ENCODE data around the gene YEATS2.

Gene YEATS2

GRCh38 chr3:183837894-183838293, 140.3 kb downstream of the YEATS2 start:
- DNase-seq (ENCODE audit: extremely low spot score): no peak
- ChIA-PET CTCF (no interaction called here), POLR2A (no interaction called here)
- TF ChIP-seq LEF1 (IDR thresholded peaks at IDR 0.05; ENCODE audit: borderline replicate concordance) (no peak), L3MBTL2 (conservative IDR thresholded peaks at IDR 0.05) (no peak), CTBP1 (IDR thresholded peaks at IDR 0.05; ENCODE audit: borderline replicate concordance) (no peak), NFRKB (IDR thresholded peaks at IDR 0.05) (no peak), BHLHE40 (IDR thresholded peaks at IDR 0.05; ENCODE audit: borderline replicate concordance) (no peak), HDGF (IDR thresholded peaks at IDR 0.05; ENCODE audit: borderline replicate concordance) (no peak), FOXK2 (IDR thresholded peaks at IDR 0.05) (no peak), ARNT (IDR thresholded peaks at IDR 0.05) (no peak), SUZ12 (IDR thresholded peaks at IDR 0.05) (no peak), FOXM1 (IDR thresholded peaks at IDR 0.05; ENCODE audit: borderline replicate concordance) (no peak), ELF4 (IDR thresholded peaks at IDR 0.05) (no peak), SP1 (IDR thresholded peaks at IDR 0.05) (no peak), FOXA1 (IDR thresholded peaks at IDR 0.05) (no peak), TARDBP (IDR thresholded peaks at IDR 0.05) (no peak), ZNF384 (IDR thresholded peaks at IDR 0.05) (no peak)
- TF ChIP-seq, protein P1, sequence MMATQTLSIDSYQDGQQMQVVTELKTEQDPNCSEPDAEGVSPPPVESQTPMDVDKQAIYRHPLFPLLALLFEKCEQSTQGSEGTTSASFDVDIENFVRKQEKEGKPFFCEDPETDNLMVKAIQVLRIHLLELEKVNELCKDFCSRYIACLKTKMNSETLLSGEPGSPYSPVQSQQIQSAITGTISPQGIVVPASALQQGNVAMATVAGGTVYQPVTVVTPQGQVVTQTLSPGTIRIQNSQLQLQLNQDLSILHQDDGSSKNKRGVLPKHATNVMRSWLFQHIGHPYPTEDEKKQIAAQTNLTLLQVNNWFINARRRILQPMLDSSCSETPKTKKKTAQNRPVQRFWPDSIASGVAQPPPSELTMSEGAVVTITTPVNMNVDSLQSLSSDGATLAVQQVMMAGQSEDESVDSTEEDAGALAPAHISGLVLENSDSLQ (IDR thresholded peaks at IDR 0.05): no peak

- DNase-seq (ENCODE audit: extremely low spot score): no peak
- TF ChIP-seq BHLHE40 (IDR thresholded peaks at IDR 0.05; ENCODE audit: borderline replicate concordance) (no peak), FOXK2 (IDR thresholded peaks at IDR 0.05) (no peak), ELF4 (IDR thresholded peaks at IDR 0.05) (no peak), LEF1 (IDR thresholded peaks at IDR 0.05; ENCODE audit: borderline replicate concordance) (no peak), CTBP1 (IDR thresholded peaks at IDR 0.05; ENCODE audit: borderline replicate concordance) (no peak), ARNT (IDR thresholded peaks at IDR 0.05) (no peak), ZNF384 (IDR thresholded peaks at IDR 0.05) (no peak), FOXM1 (IDR thresholded peaks at IDR 0.05; ENCODE audit: borderline replicate concordance) (no peak), HDGF (IDR thresholded peaks at IDR 0.05; ENCODE audit: borderline replicate concordance) (no peak), NFRKB (IDR thresholded peaks at IDR 0.05) (no peak), L3MBTL2 (conservative IDR thresholded peaks at IDR 0.05) (no peak), SP1 (IDR thresholded peaks at IDR 0.05) (no peak)
- POLR2A ChIA-PET: no interaction called here
Measured at GRCh38 chr3:183839751-183840150, 142.2 kb downstream of the YEATS2 start.

DNA sequence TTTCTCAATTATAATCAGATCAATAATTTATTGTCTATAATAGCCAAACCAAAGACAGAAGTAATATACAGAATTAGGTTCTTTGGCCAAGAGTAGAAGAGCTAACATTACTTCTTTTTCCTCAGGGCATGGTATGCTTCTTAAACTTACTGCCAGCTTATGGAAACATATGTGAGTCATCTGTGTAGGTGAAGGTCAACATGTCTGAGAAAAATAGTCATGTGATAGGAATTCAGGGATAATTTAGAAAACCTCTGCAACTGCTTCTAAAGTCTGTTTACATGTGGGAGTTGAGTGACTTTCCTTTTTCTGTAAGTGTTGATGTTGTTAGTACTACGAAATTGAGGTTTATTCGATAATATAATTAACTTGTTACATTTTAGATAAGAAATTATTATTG, 147.0 kb downstream of the YEATS2 start:
- TF ChIP-seq NFRKB (IDR thresholded peaks at IDR 0.05): no peak
- no peak for TF ChIP-seq ARNT (IDR thresholded peaks at IDR 0.05)
- no peak for TF ChIP-seq CTBP1 (IDR thresholded peaks at IDR 0.05; ENCODE audit: borderline replicate concordance)
- no peak for TF ChIP-seq L3MBTL2 (conservative IDR thresholded peaks at IDR 0.05)
- no peak for TF ChIP-seq FOXM1 (IDR thresholded peaks at IDR 0.05; ENCODE audit: borderline replicate concordance)
- TF ChIP-seq BHLHE40 (IDR thresholded peaks at IDR 0.05; ENCODE audit: borderline replicate concordance): no peak
- no peak for TF ChIP-seq FOXK2 (IDR thresholded peaks at IDR 0.05)
- TF ChIP-seq ZNF384 (IDR thresholded peaks at IDR 0.05): no peak
- TF ChIP-seq FOXA1 (IDR thresholded peaks at IDR 0.05): no peak
- no peak for TF ChIP-seq LEF1 (IDR thresholded peaks at IDR 0.05; ENCODE audit: borderline replicate concordance)
- TF ChIP-seq, protein P1 (IDR thresholded peaks at IDR 0.05): no peak
- no peak for TF ChIP-seq HDGF (IDR thresholded peaks at IDR 0.05; ENCODE audit: borderline replicate concordance)
- TF ChIP-seq SUZ12 (IDR thresholded peaks at IDR 0.05): no peak
- ChIA-PET POLR2A (no interaction called here), CTCF (no interaction called here)

More at GRCh38 chr3:183839751-183840150, 142.2 kb downstream of the YEATS2 start:
- CTCF ChIA-PET: no interaction called here

DNA sequence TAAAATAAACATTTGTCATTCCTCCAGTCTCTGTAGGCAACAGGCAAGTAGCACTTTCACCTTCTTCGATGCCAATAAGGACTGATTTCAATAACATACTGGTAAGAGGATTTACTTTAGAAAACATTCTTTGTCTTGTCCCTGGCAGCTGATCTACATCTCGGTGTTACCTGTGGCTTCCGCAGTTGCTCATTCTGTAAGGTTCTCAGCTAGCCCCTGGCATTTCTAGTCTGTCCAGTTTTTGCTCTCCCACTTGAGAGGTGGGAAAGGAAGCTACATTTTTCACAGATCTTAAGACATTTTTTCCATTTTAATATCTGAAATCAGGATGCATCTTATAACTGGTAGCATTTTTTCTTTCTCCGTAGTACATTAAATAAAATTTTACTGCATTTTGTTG, 147.5 kb downstream of the YEATS2 start:
- no peak for DNase-seq (ENCODE audit: extremely low spot score)
- TF ChIP-seq LEF1 (IDR thresholded peaks at IDR 0.05; ENCODE audit: borderline replicate concordance) (no peak), FOXM1 (IDR thresholded peaks at IDR 0.05; ENCODE audit: borderline replicate concordance) (no peak), SP1 (IDR thresholded peaks at IDR 0.05) (no peak), NFRKB (IDR thresholded peaks at IDR 0.05) (no peak), ELF4 (IDR thresholded peaks at IDR 0.05) (no peak), ARNT (IDR thresholded peaks at IDR 0.05) (no peak), FOXK2 (IDR thresholded peaks at IDR 0.05) (no peak), L3MBTL2 (conservative IDR thresholded peaks at IDR 0.05) (no peak), CTBP1 (IDR thresholded peaks at IDR 0.05; ENCODE audit: borderline replicate concordance) (no peak)
- CTCF ChIA-PET: no interaction called here
- POLR2A ChIA-PET: no interaction called here

More for the DNA sequence above, 147.0 kb downstream of the YEATS2 start:
- no peak for DNase-seq (ENCODE audit: extremely low spot score)

DNA sequence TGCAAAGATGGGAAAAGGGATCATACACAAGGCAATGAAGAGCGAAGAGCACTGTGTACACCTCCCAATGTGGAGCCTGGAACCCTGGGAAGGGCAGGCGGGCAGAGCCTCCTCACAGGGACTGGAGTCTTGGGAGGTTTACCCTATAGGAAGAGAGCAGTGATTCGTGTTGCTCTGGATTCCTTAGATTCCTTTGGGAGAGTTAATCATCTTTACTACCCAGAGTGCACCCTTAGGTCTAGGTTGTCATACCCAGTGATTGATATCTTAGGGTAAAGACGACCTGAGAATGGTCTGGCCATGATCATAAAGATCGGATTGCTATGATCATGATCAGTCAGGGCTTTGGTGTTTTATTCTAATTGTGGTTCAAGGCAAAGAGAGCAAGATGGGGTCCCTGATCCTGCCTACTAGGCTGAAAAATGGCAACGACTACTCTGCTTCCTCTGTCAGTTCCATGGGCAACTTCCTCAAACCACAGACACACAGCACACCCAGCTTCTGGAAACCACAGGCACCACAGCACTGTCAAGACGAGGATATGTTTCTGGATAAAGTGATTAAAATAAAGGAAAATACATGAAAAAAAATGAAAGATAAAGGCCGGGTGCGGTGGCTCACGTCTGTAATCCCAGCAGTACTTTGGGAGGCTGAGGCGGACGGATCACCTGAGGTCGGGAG, 148.2 kb downstream of the YEATS2 start:
- DNase-seq (ENCODE audit: extremely low spot score): no peak
- TF ChIP-seq TARDBP (IDR thresholded peaks at IDR 0.05) (no peak), BHLHE40 (IDR thresholded peaks at IDR 0.05; ENCODE audit: borderline replicate concordance) (no peak), SUZ12 (IDR thresholded peaks at IDR 0.05) (no peak), SP1 (IDR thresholded peaks at IDR 0.05) (no peak)
- TF ChIP-seq, protein P1 (IDR thresholded peaks at IDR 0.05): no peak
- CTCF ChIA-PET: no interaction called here
- POLR2A ChIA-PET: no interaction called here

DNA sequence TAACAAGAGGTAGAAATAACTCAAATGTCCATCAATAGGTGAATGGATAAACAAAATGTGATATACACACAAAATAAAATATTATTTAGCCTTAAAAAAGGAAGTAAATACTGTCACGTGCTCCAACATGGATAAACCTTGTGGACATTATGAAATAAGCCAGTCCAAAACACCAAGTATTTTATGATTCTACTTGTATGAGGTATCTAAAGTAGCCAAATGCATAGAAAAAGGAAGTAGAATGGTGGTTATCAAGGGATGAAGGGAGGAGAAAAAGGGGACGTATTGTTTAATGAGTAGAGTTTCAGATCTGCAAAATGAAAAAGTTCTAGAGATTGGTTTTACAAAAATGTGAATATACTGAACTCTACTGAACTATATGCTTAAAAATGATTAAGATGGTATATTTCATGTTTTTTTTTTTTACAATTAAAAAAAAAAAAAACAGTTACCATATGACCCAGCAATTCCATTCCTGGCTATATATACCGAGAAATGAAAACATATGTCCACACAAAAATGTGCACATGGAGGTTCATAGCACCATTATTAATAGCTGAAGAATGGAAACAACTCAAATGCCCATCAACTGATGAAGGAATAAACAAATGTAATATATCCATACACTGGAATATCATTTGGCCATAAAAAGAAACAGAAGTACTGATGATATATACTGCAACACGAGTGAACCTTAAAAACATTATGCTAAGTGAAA, 156.9 kb downstream of the YEATS2 start:
- TF ChIP-seq CTBP1 (IDR thresholded peaks at IDR 0.05; ENCODE audit: borderline replicate concordance) (no peak), L3MBTL2 (conservative IDR thresholded peaks at IDR 0.05) (no peak), ARNT (IDR thresholded peaks at IDR 0.05) (no peak), FOXK2 (IDR thresholded peaks at IDR 0.05) (no peak)
- ChIA-PET CTCF (no interaction called here), POLR2A (no interaction called here)
- no peak for DNase-seq (ENCODE audit: extremely low spot score)
